HEK293 (cell line): ENCODE data around the gene WDFY2.

Source experiments
- CTCF ChIA-PET: fragments of 350-600 bp; formaldehyde crosslinking; extraction: SDS; loops from one replicate; lab custom pipeline; 2021; ENCODE audit warnings: antibody characterized with exemption; lab: Yijun Ruan, JAX
- POLR2A ChIA-PET: fragments of 300-600 bp; formaldehyde crosslinking; extraction: SDS; loops from one replicate; lab custom pipeline; 2020; ENCODE audit warnings: antibody characterized with exemption, inconsistent platforms; lab: Yijun Ruan, JAX
- H3K27ac ChIP-seq: fragments of 200-500 bp; sonication (Bioruptor generic); 2 replicates; pipeline ENCODE4 v1.5.1; 2014; ENCODE audit warnings: low read depth, low read length, control low read depth, inconsistent platforms; ENCODE audit errors: extremely low read depth
- H3K36me3 ChIP-seq, 2 experiments: fragments of 200-500 bp in 1 of 2; sonication (Bioruptor generic) in 1 of 2; 1 replicate in 1 of 2; 2 replicates in 1 of 2; pipeline ENCODE4 v1.5.1; 2014 to 2017; ENCODE audit warnings: inconsistent platforms in 2 of 2, low read length in 2 of 2; ENCODE audit not compliant: control insufficient read depth in 2 of 2, insufficient read depth in 1 of 2
- H3K4me1 ChIP-seq: fragments of 200-500 bp; sonication (Bioruptor generic); 2 replicates; pipeline ENCODE4 v1.5.1; 2014; ENCODE audit warnings: mild to moderate bottlenecking, low read length, inconsistent platforms; ENCODE audit not compliant: control insufficient read depth, insufficient read depth
- H3K4me3 ChIP-seq: 2 replicates; pipeline ENCODE4 v1.5.1; 2011; ENCODE audit warnings: low read depth, mild to moderate bottlenecking, control low read depth, low read length, moderate library complexity
- H3K9me3 ChIP-seq: fragments of 200-500 bp; sonication (Bioruptor generic); 2 replicates; pipeline ENCODE4 v1.5.1; 2014; ENCODE audit warnings: low read depth, low read length, inconsistent platforms; ENCODE audit not compliant: control insufficient read depth, insufficient read depth
- PRDM1 ChIP-seq: fragments of 450-650 bp; formaldehyde crosslinking; IDR thresholded peaks from 2 replicates; pipeline ENCODE4; 2016; ENCODE audit warnings: missing biosample characterization, missing genetic modification characterization
- PRDM6 ChIP-seq: fragments of 450-650 bp; formaldehyde crosslinking; IDR thresholded peaks from 2 replicates; pipeline ENCODE4 v1.5.1; 2017; ENCODE audit warnings: missing biosample characterization, missing genetic modification characterization
- SALL2 ChIP-seq: fragments of 450-650 bp; formaldehyde crosslinking; IDR thresholded peaks from 2 replicates; pipeline ENCODE4 v1.5.0; 2017; ENCODE audit warnings: missing biosample characterization, mild to moderate bottlenecking, missing genetic modification characterization, borderline replicate concordance
- ZFHX2 ChIP-seq: fragments of 450-650 bp; formaldehyde crosslinking; conservative IDR thresholded peaks from 2 replicates; pipeline ENCODE4 v1.5.1; 2016; ENCODE audit warnings: missing biosample characterization, missing genetic modification characterization
- ZNF146 ChIP-seq: fragments of 450-650 bp; formaldehyde crosslinking; IDR thresholded peaks from 2 replicates; pipeline ENCODE4 v1.5.1; 2016; ENCODE audit warnings: missing biosample characterization, missing genetic modification characterization
- ZNF214 ChIP-seq: fragments of 450-650 bp; formaldehyde crosslinking; IDR thresholded peaks from 2 replicates; pipeline ENCODE4 v1.5.1; 2017; ENCODE audit warnings: missing biosample characterization, mild to moderate bottlenecking, missing genetic modification characterization, borderline replicate concordance
- ZNF23 ChIP-seq: fragments of 450-650 bp; formaldehyde crosslinking; IDR thresholded peaks from 2 replicates; pipeline ENCODE4 v1.5.1; 2016; ENCODE audit warnings: missing biosample characterization, missing genetic modification characterization, borderline replicate concordance
- ZNF248 ChIP-seq: fragments of 450-650 bp; formaldehyde crosslinking; IDR thresholded peaks from 2 replicates; pipeline ENCODE4 v1.5.1; 2017; ENCODE audit warnings: missing biosample characterization, missing genetic modification characterization
- ZNF335 ChIP-seq: fragments of 450-650 bp; formaldehyde crosslinking; conservative IDR thresholded peaks from 2 replicates; pipeline ENCODE4 v1.5.1; 2016; ENCODE audit warnings: missing biosample characterization, missing genetic modification characterization
- ZNF350 ChIP-seq: fragments of 450-650 bp; formaldehyde crosslinking; IDR thresholded peaks from 2 replicates; pipeline ENCODE4 v1.5.0; 2017; ENCODE audit warnings: missing biosample characterization, mild to moderate bottlenecking, missing genetic modification characterization
- ZNF404 ChIP-seq: fragments of 450-650 bp; formaldehyde crosslinking; IDR thresholded peaks from 2 replicates; pipeline ENCODE4 v1.5.1; 2017; ENCODE audit warnings: missing biosample characterization, missing genetic modification characterization
- ZNF530 ChIP-seq: fragments of 450-650 bp; formaldehyde crosslinking; IDR thresholded peaks from 2 replicates; pipeline ENCODE4 v1.5.1; 2016; ENCODE audit warnings: low read depth, missing biosample characterization, missing genetic modification characterization
- ZNF555 ChIP-seq: fragments of 450-650 bp; formaldehyde crosslinking; conservative IDR thresholded peaks from 2 replicates; pipeline ENCODE4 v1.5.1; 2017; ENCODE audit warnings: missing biosample characterization, mild to moderate bottlenecking, missing genetic modification characterization, inconsistent platforms
- ZNF561 ChIP-seq: fragments of 450-650 bp; IDR thresholded peaks from 2 replicates; pipeline ENCODE4 v1.5.1; 2018; ENCODE audit warnings: missing biosample characterization, missing genetic modification characterization, borderline replicate concordance
- ZNF600 ChIP-seq: fragments of 450-650 bp; formaldehyde crosslinking; IDR thresholded peaks from 2 replicates; pipeline ENCODE4 v1.5.1; 2016; ENCODE audit warnings: missing biosample characterization, missing genetic modification characterization
- ZNF776 ChIP-seq: fragments of 450-650 bp; formaldehyde crosslinking; IDR thresholded peaks from 2 replicates; pipeline ENCODE4 v1.5.0; 2017; ENCODE audit warnings: missing biosample characterization, missing genetic modification characterization, borderline replicate concordance
- ZNF777 ChIP-seq: fragments of 450-650 bp; formaldehyde crosslinking; IDR thresholded peaks from 2 replicates; pipeline ENCODE4 v1.5.1; 2017; ENCODE audit warnings: missing biosample characterization, missing genetic modification characterization, borderline replicate concordance
- ZNF785 ChIP-seq: fragments of 450-650 bp; formaldehyde crosslinking; IDR thresholded peaks from 2 replicates; pipeline ENCODE4 v1.5.1; 2016; ENCODE audit warnings: missing biosample characterization, missing genetic modification characterization
- ZSCAN23 ChIP-seq: fragments of 450-650 bp; formaldehyde crosslinking; IDR thresholded peaks from 2 replicates; pipeline ENCODE4 v1.5.1; 2016; ENCODE audit warnings: missing biosample characterization, missing genetic modification characterization
- TF ChIP-seq, protein P1 (sequence below): fragments of 450-650 bp; formaldehyde crosslinking; IDR thresholded peaks from 2 replicates; pipeline ENCODE4 v1.5.1; 2016; ENCODE audit warnings: missing biosample characterization, missing genetic modification characterization
- TF ChIP-seq, protein P2 (sequence below): fragments of 450-650 bp; formaldehyde crosslinking; IDR thresholded peaks from 2 replicates; pipeline ENCODE4 v1.5.1; 2016; ENCODE audit warnings: missing biosample characterization, missing genetic modification characterization

The WDFY2 gene

DNA sequence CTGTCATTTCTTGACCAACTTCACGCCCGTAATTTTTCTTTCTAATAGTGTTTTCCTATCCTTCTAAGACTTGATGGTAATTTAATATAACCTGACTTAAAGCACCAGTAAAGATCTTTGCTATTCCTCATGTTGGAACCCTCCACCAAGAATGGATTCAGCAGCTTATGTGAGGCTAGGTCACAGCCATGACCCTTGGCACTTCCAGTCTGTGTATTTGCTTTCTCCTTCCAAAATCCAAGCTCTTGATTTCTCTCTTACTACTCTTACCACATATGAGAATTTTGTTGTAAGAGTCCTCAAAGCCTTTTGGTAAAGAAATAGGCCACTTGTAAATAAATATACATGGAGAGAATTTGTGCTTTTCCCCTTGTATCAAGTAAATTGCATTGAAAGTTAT is 158.3 kb downstream of the WDFY2 start (continued):
- TF ChIP-seq, protein P1, sequence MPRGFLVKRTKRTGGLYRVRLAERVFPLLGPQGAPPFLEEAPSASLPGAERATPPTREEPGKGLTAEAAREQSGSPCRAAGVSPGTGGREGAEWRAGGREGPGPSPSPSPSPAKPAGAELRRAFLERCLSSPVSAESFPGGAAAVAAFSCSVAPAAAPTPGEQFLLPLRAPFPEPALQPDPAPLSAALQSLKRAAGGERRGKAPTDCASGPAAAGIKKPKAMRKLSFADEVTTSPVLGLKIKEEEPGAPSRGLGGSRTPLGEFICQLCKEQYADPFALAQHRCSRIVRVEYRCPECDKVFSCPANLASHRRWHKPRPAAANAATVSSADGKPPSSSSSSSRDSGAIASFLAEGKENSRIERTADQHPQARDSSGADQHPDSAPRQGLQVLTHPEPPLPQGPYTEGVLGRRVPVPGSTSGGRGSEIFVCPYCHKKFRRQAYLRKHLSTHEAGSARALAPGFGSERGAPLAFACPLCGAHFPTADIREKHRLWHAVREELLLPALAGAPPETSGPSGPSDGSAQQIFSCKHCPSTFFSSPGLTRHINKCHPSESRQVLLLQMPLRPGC (tag by site-specific recombination): no peak

DNA sequence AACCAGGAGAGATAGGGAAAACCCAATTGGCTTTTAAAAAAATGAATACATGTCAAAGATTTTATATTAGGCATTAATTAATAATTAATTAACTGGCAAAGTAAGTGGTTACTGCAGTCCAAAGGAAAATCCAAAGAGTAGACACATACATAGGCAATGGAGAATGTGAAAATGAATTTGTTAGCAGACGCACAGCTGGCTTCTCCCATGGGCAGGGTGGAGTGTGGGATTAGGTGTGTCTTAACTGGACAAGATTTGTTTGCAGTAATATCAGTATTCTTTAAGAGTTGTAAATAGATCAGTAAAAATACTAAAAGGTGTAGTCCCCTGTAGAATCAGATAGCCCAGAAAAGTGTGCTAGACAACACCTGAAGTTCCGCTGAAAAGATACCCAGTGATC is 161.0 kb downstream of the WDFY2 start:
- Histone ChIP-seq H3K4me1 (no peaks in the 10 kb centered on the region), H3K4me3 (no peak overlapping the region), H3K9me3 (no peaks in the 10 kb centered on the region), H3K27ac (no peak overlapping the region), H3K36me3 (peaks cover 0 to 3% of the 10 kb centered on the region in 2 experiments; a peak in 1 of 3 replicates)
- CTCF ChIA-PET: no interaction called here
- TF ChIP-seq ZNF335: no peak
- POLR2A ChIA-PET: no interaction called here

DNA sequence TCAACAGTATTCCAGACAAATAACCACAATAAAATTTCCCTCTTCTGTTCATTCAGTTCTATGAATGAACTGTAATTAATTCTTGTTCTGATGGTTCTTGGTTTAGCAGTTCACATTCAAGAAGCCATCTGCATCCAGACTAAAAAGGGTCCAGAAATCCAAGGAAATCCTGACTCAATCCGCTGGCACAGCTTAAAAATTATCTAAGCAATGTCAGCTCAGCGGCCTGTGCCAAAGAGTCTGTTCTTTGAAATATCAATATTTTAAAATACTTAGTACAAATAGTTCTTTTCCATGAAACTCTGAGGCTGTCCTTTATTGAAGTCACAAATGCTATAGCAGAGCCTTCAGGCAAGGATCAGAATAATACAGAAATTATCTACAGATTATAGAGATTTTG is 162.5 kb downstream of the WDFY2 start:
- Histone ChIP-seq H3K36me3 (peaks cover 0 to 3% of the 10 kb centered on the region in 2 experiments; a peak in 1 of 3 replicates), H3K27ac (no peak overlapping the region), H3K9me3 (no peaks in the 10 kb centered on the region), H3K4me3 (no peak overlapping the region), H3K4me1 (no peaks in the 10 kb centered on the region)
- ChIA-PET CTCF (interaction anchor here (0.7 kb wide), 1 partner anchor 52 kb away, joined by 3 read pairs; no protein-coding TSS in a partner anchor), POLR2A (no interaction called here)
- TF ChIP-seq ZNF776 (tag by site-specific recombination) (no peak), ZSCAN23 (tag by site-specific recombination) (no peak), ZNF248 (tag by site-specific recombination) (no peak), ZNF404 (tag by site-specific recombination) (no peak), ZNF146 (tag by site-specific recombination) (no peak), ZNF23 (tag by site-specific recombination) (no peak), ZNF600 (no peak), ZNF561 (no peak), SALL2 (tag by site-specific recombination) (no peak), ZFHX2 (tag by site-specific recombination) (no peak), ZNF785 (tag by site-specific recombination) (no peak), ZNF350 (tag by site-specific recombination) (no peak), PRDM1 (tag by site-specific recombination) (no peak), PRDM6 (tag by site-specific recombination) (no peak), ZNF530 (tag by site-specific recombination) (no peak), ZNF555 (tag by site-specific recombination) (no peak), ZNF214 (no peak), ZNF777 (no peak)
- TF ChIP-seq, protein P2, sequence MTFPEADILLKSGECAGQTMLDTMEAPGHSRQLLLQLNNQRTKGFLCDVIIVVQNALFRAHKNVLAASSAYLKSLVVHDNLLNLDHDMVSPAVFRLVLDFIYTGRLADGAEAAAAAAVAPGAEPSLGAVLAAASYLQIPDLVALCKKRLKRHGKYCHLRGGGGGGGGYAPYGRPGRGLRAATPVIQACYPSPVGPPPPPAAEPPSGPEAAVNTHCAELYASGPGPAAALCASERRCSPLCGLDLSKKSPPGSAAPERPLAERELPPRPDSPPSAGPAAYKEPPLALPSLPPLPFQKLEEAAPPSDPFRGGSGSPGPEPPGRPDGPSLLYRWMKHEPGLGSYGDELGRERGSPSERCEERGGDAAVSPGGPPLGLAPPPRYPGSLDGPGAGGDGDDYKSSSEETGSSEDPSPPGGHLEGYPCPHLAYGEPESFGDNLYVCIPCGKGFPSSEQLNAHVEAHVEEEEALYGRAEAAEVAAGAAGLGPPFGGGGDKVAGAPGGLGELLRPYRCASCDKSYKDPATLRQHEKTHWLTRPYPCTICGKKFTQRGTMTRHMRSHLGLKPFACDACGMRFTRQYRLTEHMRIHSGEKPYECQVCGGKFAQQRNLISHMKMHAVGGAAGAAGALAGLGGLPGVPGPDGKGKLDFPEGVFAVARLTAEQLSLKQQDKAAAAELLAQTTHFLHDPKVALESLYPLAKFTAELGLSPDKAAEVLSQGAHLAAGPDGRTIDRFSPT (tag by site-specific recombination): no peak
